Ovary (tissue), 3 donors: ENCODE results near the gene AUTS2.

Experiments used
- CTCF ChIP-seq, 3 donors: fragments of 450-650 bp in 2 of 3; fragments of 200-600 bp in 1 of 3; IDR thresholded peaks; one replicate each; pipeline versions ENCODE4 v1.5.1 to v1.8.0; 2016 to 2022; ENCODE audit warnings: antibody characterized with exemption in 3 of 3, mild to moderate bottlenecking in 1 of 3
- EP300 ChIP-seq: sonication (generic); formaldehyde crosslinking; IDR thresholded peaks from one replicate; pipeline ENCODE4 v1.6.1; 2017; ENCODE audit warnings: antibody characterized with exemption
- POLR2A ChIP-seq: fragments of 450-650 bp; IDR thresholded peaks from one replicate; pipeline ENCODE4 v1.6.1; 2017; ENCODE audit warnings: antibody characterized with exemption, mild to moderate bottlenecking, moderate library complexity
- donor health status: DM: no; HTN: no; CAD: no.

DNA sequence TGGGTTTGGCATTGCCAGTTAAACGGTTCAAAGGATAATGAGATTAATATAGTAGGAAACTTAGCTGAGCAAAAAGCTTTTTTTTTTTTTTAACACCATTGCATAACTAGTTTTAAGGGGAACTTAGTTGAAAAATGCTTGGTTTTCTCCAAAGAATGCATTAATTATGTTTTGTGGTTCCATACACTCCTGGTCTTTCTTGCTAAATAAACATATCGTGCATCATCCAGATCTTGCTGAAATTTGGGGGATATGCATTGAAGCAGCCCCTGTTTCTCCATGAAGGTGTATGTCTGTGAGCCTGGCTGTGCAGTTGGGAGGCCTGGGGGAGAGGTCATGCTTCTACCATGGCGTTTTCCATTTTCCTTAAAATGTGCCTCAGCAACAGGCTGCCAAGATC lies 975.4 kb downstream of the AUTS2 start:
- TF ChIP-seq CTCF (IDR thresholded peaks at IDR 0.05) (no peak), EP300 (no peak), POLR2A (no peak)
